ENCODE measurements around the gene SH2D7.

SH2D7 gene

DNA sequence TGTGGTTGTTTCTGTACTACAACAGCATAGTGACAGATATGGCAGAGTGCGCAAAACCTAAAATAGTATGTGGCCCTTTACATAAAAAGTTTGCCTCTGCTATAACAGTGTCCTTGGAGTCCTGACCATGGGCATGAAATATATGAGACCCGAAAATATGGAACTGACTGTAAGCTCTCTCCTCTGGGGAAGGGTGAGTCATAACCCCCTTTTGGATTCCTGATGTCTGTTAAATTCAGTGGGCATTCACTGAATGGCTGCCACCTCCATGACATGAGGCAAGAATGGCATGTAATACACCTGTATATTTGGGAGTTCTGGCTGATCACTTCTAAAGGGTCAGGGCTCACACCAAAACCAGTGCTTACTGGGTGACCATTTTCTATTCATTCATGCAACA is 21.0 kb upstream of the SH2D7 start:
- Histone ChIP-seq H3F3A (ENCODE audit: insufficient read depth, low read length) (no peaks in the 10 kb centered on the region), H4K20me1 (ENCODE audit: insufficient read depth, low read length) (no peaks in the 10 kb centered on the region), H3K4me2 (ENCODE audit: low read length) (no peak overlapping the region), H3K27ac (ENCODE audit: low read depth, low read length, poor library complexity, severe bottlenecking) (peak overlapping the region; percentile 41), H3K4me3 (ENCODE audit: low read depth, low read length, poor library complexity, severe bottlenecking) (no peak overlapping the region), H3K9me3 (ENCODE audit: low read length) (no peaks in the 10 kb centered on the region), H3K27me3 (ENCODE audit: insufficient read depth, low read length) (no peaks in the 10 kb centered on the region), H2AFZ (ENCODE audit: low read length) (no peak overlapping the region), H3K36me3 (ENCODE audit: insufficient read depth, low read length) (peaks cover 6% of the 10 kb centered on the region; the same call in 1 of the 2 replicates), H3K4me1 (ENCODE audit: insufficient read depth, low read length, severe bottlenecking) (peaks cover 81% of the 10 kb centered on the region), H3K9ac (ENCODE audit: low read length) (no peak overlapping the region), H3K9me2 (ENCODE audit: low read depth, low read length) (no peaks in the 10 kb centered on the region), H3K79me2 (ENCODE audit: insufficient read depth, low read length) (peaks cover 66% of the 10 kb centered on the region)
- no peak for TF ChIP-seq EZH2 (IDR thresholded peaks at IDR 0.05; ENCODE audit: borderline replicate concordance, low read length)
- TF ChIP-seq, protein P1, sequence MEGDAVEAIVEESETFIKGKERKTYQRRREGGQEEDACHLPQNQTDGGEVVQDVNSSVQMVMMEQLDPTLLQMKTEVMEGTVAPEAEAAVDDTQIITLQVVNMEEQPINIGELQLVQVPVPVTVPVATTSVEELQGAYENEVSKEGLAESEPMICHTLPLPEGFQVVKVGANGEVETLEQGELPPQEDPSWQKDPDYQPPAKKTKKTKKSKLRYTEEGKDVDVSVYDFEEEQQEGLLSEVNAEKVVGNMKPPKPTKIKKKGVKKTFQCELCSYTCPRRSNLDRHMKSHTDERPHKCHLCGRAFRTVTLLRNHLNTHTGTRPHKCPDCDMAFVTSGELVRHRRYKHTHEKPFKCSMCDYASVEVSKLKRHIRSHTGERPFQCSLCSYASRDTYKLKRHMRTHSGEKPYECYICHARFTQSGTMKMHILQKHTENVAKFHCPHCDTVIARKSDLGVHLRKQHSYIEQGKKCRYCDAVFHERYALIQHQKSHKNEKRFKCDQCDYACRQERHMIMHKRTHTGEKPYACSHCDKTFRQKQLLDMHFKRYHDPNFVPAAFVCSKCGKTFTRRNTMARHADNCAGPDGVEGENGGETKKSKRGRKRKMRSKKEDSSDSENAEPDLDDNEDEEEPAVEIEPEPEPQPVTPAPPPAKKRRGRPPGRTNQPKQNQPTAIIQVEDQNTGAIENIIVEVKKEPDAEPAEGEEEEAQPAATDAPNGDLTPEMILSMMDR (IDR thresholded peaks at IDR 0.05; ENCODE audit: low read length): no peak

DNA sequence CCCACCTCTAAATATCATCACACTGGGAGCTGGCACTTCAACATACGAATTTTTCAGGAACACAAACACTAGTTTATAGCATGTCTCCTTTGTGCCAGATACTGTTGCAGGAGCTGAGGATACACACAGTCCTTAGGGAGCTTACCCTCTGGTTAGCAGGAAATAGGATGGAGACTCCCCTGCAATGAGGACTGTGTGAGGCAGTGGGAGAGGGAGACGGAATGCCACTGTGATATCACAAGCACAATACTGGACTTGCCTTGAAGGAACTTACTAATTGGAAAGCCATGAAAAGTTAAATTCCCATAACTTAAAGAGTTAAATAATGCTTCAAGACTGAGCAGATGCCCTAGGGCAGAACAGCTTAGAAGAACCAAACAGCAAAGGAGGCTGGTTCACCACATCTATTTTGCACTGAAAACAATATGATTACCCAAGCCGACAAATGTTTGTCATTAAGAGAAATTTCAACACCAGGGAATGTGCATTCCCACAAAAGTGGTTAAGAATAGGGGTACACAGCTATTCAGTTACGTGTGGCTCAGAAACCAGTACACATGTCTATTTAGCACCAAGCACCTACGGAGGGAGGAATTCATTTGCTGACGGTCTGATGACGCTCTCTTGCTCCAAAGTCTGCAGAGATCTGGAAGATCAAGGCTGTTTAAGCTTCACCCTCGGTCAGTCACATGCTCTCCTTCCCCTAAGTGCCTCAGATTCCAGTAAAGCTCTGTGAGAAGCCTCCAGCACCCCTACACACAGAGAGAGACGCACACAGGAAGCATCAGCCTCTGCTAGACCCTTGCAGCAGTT is 20.1 kb upstream of the SH2D7 start:
- no peak overlapping the region for H2AFZ ChIP-seq (ENCODE audit: low read length)
- TF ChIP-seq, protein P1 (IDR thresholded peaks at IDR 0.05; ENCODE audit: low read length): no peak
- no peak for TF ChIP-seq EZH2 (IDR thresholded peaks at IDR 0.05; ENCODE audit: borderline replicate concordance, low read length)
- peak overlapping the region; percentile 8 for H3K4me3 ChIP-seq (ENCODE audit: low read depth, low read length, poor library complexity, severe bottlenecking)
- peaks cover 66% of the 10 kb centered on the region for H3K79me2 ChIP-seq (ENCODE audit: insufficient read depth, low read length)
- H3K9ac ChIP-seq (ENCODE audit: low read length): no peak overlapping the region; the same call in 1 of the 2 replicates
- H3K9me2 ChIP-seq (ENCODE audit: low read depth, low read length): no peaks in the 10 kb centered on the region
- no peaks in the 10 kb centered on the region for H4K20me1 ChIP-seq (ENCODE audit: insufficient read depth, low read length)
- no peaks in the 10 kb centered on the region for H3K27me3 ChIP-seq (ENCODE audit: insufficient read depth, low read length)
- peaks cover 76% of the 10 kb centered on the region for H3K4me1 ChIP-seq (ENCODE audit: insufficient read depth, low read length, severe bottlenecking)
- H3K27ac ChIP-seq (ENCODE audit: low read depth, low read length, poor library complexity, severe bottlenecking): peak overlapping the region; percentile 40
- H3K36me3 ChIP-seq (ENCODE audit: insufficient read depth, low read length): peaks cover 6% of the 10 kb centered on the region; the same call in 1 of the 2 replicates
- H3K4me2 ChIP-seq (ENCODE audit: low read length): peak overlapping the region; percentile 51
- no peaks in the 10 kb centered on the region for H3F3A ChIP-seq (ENCODE audit: insufficient read depth, low read length)
- no peaks in the 10 kb centered on the region for H3K9me3 ChIP-seq (ENCODE audit: low read length)

DNA sequence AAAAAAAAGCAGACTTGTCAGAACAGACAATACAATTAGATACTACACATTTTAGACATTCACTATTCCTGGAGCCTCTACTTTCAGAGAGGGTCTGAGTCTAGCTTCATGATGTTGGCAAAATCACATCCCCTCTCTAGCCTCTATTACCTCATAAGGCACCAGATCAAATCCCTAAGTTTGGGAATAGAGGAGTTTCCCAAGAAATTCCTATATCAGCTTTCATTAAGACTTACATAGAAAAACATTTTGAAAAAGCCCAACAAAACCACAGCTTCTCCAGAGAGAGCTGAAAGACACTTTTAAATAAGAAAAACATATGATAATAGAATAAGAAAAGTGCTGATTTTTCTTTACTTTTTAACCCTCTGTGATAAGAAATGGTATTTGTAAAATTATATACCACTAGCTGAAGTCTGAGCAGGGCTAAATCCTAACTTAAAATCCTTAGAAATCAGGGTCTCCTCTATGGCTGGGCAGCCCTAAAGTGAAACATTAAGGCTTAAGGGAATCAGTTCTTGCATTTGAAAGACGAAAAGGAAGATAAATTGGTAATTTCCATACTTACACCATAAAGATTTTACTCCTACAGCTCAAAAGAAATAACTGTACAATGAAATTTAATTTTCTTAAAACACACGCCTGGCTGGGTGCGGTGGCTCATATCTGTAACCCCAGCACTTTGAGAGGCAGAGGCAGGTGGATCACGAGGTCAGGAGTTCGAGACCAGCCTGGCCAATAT is 19.1 kb upstream of the SH2D7 start:
- Histone ChIP-seq H3K4me1 (ENCODE audit: insufficient read depth, low read length, severe bottlenecking) (peaks cover 73% of the 10 kb centered on the region), H4K20me1 (ENCODE audit: insufficient read depth, low read length) (no peaks in the 10 kb centered on the region), H3K4me2 (ENCODE audit: low read length) (no peak overlapping the region; the same call in 1 of the 2 replicates), H3K9ac (ENCODE audit: low read length) (no peak overlapping the region; the same call in 1 of the 2 replicates), H3K27me3 (ENCODE audit: insufficient read depth, low read length) (no peaks in the 10 kb centered on the region), H3K9me3 (ENCODE audit: low read length) (no peaks in the 10 kb centered on the region), H3F3A (ENCODE audit: insufficient read depth, low read length) (no peaks in the 10 kb centered on the region), H2AFZ (ENCODE audit: low read length) (no peak overlapping the region), H3K4me3 (ENCODE audit: low read depth, low read length, poor library complexity, severe bottlenecking) (no peak overlapping the region), H3K27ac (ENCODE audit: low read depth, low read length, poor library complexity, severe bottlenecking) (peak overlapping the region; percentile 40), H3K9me2 (ENCODE audit: low read depth, low read length) (no peaks in the 10 kb centered on the region), H3K36me3 (ENCODE audit: insufficient read depth, low read length) (peaks cover 6% of the 10 kb centered on the region; the same call in 1 of the 2 replicates), H3K79me2 (ENCODE audit: insufficient read depth, low read length) (peaks cover 57% of the 10 kb centered on the region)
- TF ChIP-seq, protein P1 (IDR thresholded peaks at IDR 0.05; ENCODE audit: low read length): no peak
- no peak for TF ChIP-seq EZH2 (IDR thresholded peaks at IDR 0.05; ENCODE audit: borderline replicate concordance, low read length)

Data from OCI-LY1 (cell line).